ENCODE measurements around the gene PPM1F. TPM values are rescaled to one million over a fixed set of nuclear protein-coding genes. Genes with fewer than 3 reads are reported as not detected.

The PPM1F gene
- total RNA-seq, 4 donors from 2014 or later, result 18.3 to 29.5 (median 25.8) TPM

DNA sequence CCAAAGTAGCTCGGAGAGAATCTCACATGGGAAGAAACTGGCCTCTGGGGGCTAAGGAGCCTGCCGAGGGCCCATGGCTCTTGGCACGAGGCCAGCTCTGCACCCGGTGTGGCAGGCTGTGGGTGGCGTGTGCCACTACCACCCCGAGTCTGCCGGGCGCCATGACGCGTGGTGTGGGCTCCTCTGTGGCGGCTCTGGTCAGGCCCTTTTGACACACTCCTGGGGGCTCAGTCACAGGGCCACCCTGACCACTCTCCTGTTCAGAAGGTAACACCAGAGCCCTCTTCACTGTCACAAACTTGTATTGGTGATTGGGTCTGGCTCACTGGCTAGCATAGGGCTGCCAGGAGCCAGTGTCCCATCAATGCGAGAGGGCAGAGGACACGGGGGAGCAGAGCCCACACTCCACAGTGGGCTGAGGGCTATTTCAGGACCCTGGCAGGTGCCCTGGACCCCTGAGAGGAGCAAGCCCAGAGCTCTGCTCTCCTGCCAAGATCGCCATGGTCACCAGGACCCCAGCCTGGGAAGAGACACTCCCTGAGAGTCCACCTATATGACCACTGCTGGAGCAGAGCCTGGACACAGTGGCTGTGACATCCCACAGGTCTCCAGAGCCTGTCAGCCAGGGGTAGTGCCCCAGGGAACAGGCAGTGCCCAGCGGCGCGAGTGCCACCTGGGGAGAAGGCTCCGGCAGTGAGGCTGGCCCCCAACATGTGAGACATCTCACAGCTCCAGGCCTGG is 8.6 kb upstream of the PPM1F start:
- no peak for DNase-seq (ENCODE audit: low spot score in 2 of 2)
- TF ChIP-seq POLR2A (IDR thresholded peaks at IDR 0.05), result no peak
- TF ChIP-seq, protein P1, sequence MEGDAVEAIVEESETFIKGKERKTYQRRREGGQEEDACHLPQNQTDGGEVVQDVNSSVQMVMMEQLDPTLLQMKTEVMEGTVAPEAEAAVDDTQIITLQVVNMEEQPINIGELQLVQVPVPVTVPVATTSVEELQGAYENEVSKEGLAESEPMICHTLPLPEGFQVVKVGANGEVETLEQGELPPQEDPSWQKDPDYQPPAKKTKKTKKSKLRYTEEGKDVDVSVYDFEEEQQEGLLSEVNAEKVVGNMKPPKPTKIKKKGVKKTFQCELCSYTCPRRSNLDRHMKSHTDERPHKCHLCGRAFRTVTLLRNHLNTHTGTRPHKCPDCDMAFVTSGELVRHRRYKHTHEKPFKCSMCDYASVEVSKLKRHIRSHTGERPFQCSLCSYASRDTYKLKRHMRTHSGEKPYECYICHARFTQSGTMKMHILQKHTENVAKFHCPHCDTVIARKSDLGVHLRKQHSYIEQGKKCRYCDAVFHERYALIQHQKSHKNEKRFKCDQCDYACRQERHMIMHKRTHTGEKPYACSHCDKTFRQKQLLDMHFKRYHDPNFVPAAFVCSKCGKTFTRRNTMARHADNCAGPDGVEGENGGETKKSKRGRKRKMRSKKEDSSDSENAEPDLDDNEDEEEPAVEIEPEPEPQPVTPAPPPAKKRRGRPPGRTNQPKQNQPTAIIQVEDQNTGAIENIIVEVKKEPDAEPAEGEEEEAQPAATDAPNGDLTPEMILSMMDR (IDR thresholded peaks at IDR 0.05), result no peak
- 82 to 92% methylated on average over 12 to 14 of the region's 18 CpGs for WGBS, 2 donors
- no peak overlapping the region for H3K4me3 ChIP-seq (ENCODE audit: low read depth, poor library complexity, severe bottlenecking)
- intact Hi-C loops (cut with DNase I; ENCODE audit: low total_unique reads), result no loop called here

DNA sequence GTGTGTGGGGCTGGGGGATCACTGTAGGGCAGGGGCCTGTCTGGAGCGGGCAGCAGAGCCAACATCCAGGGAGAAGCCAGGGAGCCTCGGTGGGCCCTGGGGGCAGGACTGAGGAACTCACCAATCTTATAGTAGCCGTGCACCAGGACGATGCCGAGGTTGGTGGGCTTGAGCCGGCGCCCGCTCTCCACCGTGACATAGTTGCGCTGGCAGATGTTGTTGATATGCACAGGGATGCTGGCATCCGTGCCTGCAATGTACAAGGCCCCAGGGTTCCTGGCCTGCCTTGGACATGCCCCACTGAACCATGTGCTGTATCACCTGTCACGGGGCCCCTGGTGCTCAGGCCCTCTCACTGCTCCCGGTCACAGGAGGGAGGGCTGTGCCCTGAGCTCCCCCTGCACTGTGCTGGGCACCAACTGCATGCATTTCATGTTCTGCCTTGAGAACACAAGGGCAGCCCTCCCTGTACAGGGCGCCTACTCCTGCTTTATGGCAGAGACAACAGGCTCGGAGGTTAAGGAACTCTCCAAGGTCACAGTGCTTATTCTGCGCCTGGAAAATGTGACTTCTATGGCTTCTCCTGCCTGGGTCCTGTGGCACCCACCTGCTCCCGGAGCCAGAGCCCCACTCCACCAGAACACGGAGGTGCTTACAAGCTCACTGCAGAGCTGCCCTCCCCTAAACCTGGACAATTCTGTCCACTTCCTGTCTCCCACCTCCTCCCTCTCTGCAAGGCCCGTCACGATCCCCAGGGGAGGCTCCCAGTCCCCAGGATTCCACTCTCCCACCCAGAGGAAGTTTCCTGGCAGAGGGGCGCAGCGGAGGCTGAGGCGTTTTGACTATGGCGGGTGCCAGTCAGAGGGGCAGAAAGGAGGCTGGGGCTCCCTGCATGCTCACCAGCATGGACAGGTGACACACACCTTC is 7.8 kb upstream of the PPM1F start:
- TF ChIP-seq, protein P1 (IDR thresholded peaks at IDR 0.05), result no peak
- no peak for TF ChIP-seq POLR2A (IDR thresholded peaks at IDR 0.05)
- H3K4me3 ChIP-seq (ENCODE audit: low read depth, poor library complexity, severe bottlenecking), result no peak overlapping the region
- WGBS, 2 donors, result 92 to 95% methylated on average over 19 to 20 of the region's 24 CpGs
- no peak for DNase-seq (ENCODE audit: low spot score in 2 of 2)
- intact Hi-C loops (cut with DNase I; ENCODE audit: low total_unique reads), result no loop called here

DNA sequence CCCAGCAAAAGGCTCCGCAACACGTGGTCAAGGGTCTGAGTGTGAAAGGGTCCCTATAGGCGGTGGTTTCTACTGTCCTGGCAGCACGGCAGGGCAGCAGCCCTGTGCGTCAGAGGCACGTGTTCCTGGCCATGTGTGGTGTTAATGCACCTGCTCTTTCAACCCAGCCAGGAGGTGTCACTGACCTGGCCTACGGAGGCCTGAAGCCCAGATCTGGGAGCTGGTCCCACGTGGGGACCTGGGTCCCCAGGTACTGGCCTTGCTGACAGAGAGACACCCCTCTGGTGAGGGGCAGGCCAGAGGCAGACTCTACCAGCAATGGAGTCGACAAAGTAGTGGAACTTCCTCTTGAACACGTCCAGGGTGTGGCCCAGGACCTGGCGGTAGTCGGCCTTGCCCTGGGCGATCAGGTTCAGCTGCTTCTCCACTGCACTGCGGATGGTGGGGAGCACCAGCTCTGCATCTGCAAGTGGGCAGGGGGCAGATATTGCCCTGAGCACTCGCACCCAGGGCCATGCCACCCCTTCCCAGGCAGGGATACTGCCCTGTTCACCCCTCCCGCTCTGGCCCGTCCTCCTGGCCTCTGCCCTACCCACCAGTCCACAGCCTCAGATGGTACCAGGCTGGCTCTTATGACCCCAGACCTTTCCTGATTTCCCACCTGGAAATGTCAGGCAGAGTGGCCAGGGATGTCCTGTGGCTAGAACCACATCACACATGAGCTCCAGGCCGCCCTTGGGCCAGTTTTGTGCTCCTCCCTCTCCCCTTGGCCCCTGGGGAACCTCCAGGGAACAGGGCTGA is 6.8 kb upstream of the PPM1F start:
- WGBS, 2 donors, result 77 to 86% methylated on average over 8 to 18 of the region's 18 CpGs
- no peak overlapping the region for H3K4me3 ChIP-seq (ENCODE audit: low read depth, poor library complexity, severe bottlenecking)
- intact Hi-C loops (cut with DNase I; ENCODE audit: low total_unique reads), result no loop called here
- TF ChIP-seq, protein P1 (IDR thresholded peaks at IDR 0.05), result no peak
- TF ChIP-seq POLR2A (IDR thresholded peaks at IDR 0.05), result no peak
- DNase-seq (ENCODE audit: low spot score in 2 of 2), result no peak

DNA sequence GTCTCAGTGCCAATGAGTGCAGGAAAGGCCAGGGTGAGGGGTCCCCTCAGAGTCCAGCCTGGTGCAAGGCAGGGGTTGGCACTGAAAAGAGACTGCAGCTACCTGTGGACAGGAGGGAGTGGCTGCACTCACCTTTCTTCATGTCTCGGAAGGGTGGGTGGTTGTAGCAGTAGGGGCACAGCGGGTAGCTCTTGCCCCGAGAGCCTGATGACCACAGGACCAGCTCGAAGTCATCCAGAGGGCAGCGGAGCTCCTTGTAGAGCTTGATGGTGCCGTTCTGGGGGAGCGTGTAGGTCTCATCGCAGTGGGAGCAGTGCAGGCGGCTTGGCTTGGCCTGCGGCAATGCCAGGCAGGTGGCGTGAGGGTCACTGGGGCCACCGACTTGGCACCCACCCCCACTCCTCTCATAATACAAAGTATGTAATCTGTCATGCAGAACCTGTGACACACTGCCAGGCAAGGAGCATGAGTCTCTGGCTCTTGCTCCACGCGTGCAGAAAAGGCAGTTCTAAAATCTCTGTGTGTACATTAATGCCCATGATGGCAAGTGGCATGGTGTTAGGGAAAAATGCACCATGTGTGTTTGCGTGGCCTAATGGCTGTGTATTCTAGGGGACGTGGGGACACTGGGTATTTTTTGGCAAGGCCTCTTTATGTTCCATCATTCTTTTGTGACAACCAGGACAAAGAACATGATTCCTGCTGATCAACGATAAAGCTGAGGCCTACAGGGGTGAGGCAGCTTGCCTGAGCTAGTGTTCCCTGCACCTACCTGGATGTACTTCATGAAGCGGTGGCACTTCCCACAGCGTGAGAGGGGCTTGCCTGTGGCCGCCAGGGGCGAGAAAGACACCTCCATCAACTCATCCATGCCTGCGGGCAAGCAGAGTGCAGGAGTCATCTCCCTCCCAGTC is 6.0 kb upstream of the PPM1F start:
- 87 to 91% methylated on average over 18 to 22 of the region's 22 CpGs for WGBS, 2 donors
- DNase-seq (ENCODE audit: low spot score in 2 of 2), result no peak
- intact Hi-C loops (cut with DNase I; ENCODE audit: low total_unique reads), result no loop called here
- H3K4me3 ChIP-seq (ENCODE audit: low read depth, poor library complexity, severe bottlenecking), result no peak overlapping the region
- TF ChIP-seq POLR2A (IDR thresholded peaks at IDR 0.05), result no peak
- TF ChIP-seq, protein P1 (IDR thresholded peaks at IDR 0.05), result no peak

Measured in lower leg skin (tissue), 4 donors.